WI38 (cell line): ENCODE data around the gene PHKG2.
"Not testable (repeated sequence)": the region's sequence is repeated elsewhere in the genome, so short reads cannot be mapped to it uniquely, and the experiment has no call there.

Source experiments
- H3K4me3 ChIP-seq: 2 replicates; pipeline ENCODE4 v1.5.1; 2011; ENCODE audit warnings: low read depth, mild to moderate bottlenecking, control low read depth, low read length
- CTCF ChIP-seq: IDR thresholded peaks from 2 replicates; pipeline ENCODE4 v1.5.1; 2012; ENCODE audit warnings: low read depth, mild to moderate bottlenecking, control low read depth, low read length

Gene PHKG2, protein sequence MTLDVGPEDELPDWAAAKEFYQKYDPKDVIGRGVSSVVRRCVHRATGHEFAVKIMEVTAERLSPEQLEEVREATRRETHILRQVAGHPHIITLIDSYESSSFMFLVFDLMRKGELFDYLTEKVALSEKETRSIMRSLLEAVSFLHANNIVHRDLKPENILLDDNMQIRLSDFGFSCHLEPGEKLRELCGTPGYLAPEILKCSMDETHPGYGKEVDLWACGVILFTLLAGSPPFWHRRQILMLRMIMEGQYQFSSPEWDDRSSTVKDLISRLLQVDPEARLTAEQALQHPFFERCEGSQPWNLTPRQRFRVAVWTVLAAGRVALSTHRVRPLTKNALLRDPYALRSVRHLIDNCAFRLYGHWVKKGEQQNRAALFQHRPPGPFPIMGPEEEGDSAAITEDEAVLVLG

GRCh38 chr16:30747799-30748633 is at the start of gene PHKG2:
PHKG2 (plus strand) TSS chr16:30748425; CDS start chr16:30748821, 396 bp downstream.
- TF ChIP-seq CTCF: no peak
- H3K4me3 ChIP-seq: peak within 1 kb of the TSS; percentile 66

DNA sequence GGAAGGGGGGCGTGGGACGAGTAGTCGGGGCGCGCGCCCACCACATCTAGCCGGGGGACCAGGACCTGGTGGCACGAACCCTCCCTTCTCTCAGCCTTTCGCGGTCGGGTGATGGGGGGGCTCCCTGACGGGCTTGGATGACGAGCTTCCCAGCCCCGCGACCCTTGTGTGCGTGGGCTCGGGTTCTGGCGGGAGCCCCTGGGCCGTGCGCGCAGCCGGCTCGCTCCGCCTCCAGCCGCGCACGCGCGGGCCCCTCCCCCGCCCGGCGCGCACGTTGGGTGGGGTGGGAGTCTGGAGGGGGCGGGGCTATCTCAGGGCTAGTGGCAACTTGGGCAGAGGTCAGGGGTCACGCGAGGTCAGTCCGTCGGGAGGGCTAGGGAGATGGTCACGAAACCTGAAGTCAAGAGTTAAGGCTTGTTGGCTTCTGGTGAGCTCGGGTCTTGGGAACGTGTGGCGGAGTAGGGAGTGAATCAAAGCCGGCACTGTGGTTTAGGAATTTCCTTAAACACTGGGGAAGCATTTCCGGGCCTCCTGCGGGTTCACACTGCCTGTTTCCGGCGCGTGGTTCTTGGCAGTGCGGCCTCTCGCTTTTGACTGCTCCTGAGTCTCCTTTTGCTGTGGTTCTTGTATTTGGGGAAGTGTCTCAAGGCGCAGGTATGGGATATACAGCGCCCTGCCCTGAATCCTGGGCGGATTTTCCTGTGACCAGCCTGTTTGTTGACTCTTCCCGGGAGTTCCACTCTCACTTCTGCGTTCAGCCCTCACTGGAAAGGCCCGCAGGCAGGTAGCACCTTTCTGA is 49.2 kb upstream of the PHKG2 start, which contains the start of gene SRCAP:
Gene SRCAP (plus strand): TSS at position 356 of the 799 bp plus-strand sequence. CDS start 1,654 bp downstream, outside the sequence.
- no peak for TF ChIP-seq CTCF
- peak within 1 kb of the TSS; percentile 89 for H3K4me3 ChIP-seq

GRCh38 chr16:30699615-30700099 is 48.6 kb upstream of the PHKG2 start:
- no peak for TF ChIP-seq CTCF

GRCh38 chr16:30700491-30700890 is 47.7 kb upstream of the PHKG2 start:
- no peak for TF ChIP-seq CTCF
- no peak overlapping the region for H3K4me3 ChIP-seq

More at GRCh38 chr16:30699615-30700099, 48.6 kb upstream of the PHKG2 start:
- H3K4me3 ChIP-seq: peak overlapping the region; percentile 89

DNA sequence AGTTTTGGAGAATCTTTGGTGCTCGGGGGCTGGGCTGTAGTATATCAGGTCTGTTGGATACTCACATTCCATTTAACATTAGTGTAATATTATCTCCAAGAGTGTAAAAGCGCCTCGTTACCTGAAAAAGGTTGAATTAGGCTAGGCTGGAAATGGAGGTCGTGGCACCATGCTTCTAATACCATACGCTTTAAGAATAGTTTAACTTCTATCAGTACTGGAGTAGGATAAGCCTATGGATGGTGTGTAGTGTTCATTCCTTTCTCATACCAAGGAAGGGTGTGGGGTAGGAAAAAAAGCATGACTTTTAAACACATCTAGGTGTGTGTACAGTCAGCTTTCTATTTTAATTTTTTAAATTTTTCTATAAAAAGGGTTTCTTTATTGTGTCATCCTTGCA is 47.3 kb upstream of the PHKG2 start:
- TF ChIP-seq CTCF: no peak
- H3K4me3 ChIP-seq: no peak overlapping the region

GRCh38 chr16:30703071-30703470 is 45.2 kb upstream of the PHKG2 start:
- H3K4me3 ChIP-seq: not testable (repeated sequence)

DNA sequence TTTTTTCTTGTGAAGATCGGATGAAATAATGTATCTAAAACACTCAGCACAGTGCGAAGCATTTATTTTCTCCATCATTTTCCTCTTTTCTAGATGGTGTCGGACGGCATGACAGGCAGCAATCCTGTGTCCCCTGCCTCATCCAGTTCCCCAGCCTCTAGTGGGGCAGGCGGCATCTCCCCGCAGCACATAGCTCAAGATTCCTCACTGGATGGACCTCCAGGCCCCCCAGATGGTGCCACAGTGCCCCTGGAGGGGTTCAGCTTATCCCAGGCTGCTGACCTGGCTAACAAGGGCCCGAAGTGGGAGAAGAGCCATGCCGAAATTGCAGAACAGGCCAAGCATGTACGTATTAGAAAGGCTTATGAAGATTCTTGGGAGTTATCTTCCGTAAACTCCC is 44.3 kb upstream of the PHKG2 start:
- H3K4me3 ChIP-seq: no peak overlapping the region
- no peak for TF ChIP-seq CTCF
